HG03066 (cell line): ENCODE data around the gene ASTN2.

Source experiments
- ATAC-seq: cut with Tn5 transposase; IDR thresholded peaks from one replicate; pipeline ENCODE4 v1.9.1; 2021; ENCODE audit warnings: low read depth; ENCODE audit not compliant: unreplicated experiment

The ASTN2 gene

DNA sequence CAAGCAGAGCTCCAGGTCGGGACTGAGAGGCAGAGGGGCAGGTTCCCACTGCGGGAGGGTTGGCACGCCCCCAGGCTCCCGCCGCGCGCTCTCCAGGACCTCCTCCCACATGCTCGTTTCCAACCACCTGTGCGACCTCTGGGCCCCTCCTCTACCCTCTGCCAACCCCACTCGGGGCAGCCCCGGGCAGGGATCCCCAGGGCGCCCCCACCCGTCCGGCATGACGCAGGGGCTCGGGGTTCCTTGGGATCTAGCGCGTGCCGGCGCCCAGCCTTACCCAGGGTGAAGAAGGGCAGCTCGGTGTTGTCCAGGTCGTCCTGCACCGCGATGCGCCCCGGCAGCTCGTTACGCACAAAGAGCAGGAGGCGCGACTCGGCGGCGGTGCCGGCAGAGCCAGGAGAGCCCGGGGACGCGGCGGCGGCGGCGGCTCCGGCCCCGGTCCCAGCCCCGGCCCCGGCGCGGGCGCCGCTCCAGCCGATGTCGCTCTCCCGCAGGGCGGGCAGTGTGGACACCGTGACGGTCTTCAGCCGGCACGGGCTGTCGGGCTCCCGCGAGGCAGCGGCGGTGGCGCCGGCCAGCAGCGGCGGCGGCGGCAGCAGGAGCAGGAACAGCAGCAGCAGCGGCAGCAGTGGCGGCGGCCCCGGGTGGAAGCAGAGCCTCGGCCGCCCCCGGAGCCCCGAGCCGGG lies 494 bp downstream of the ASTN2 start:
- ATAC-seq, result no peak

DNA sequence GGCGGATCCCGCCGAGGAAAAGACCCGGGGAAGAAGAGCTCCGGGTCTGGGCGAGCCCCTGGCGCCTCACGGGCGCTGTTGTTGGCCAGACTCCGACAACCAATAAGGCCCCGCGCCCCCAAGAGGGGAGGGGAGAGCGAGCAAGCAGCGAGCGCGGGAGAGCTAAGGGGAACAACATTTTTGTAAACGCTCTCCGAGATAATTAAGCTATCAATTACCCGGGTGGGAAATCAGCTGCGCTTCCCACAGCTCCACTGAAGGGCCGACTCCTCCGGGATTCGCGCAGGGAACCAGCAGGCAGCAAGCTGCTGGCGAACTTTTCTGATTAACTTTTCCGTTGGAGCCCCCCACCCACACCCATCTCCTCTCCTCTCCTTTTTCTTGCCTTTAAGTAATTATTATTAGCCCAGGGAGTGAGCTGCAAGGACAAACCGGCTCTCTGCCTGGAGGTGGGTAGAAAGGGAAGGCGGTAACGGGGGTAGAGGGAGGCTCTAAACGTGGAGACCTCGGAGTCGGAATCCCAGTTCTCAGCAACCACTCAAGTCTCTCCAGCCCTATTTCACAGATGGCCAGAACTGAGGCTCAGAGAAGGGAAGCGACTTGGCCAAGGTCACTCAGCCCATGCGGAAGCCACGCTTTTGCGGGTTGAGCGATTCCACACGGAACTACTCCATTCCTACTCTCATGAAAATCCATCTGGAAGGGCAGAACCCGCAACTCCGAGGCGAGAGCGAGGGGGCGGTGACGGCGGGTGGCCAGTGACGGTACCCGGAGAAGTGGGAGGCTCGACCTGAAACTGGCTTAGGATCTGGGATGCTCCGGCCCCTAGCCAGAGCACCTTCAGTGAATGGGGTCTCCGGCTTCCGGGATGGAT lies 1.3 kb downstream of the ASTN2 start:
- no peak for ATAC-seq

DNA sequence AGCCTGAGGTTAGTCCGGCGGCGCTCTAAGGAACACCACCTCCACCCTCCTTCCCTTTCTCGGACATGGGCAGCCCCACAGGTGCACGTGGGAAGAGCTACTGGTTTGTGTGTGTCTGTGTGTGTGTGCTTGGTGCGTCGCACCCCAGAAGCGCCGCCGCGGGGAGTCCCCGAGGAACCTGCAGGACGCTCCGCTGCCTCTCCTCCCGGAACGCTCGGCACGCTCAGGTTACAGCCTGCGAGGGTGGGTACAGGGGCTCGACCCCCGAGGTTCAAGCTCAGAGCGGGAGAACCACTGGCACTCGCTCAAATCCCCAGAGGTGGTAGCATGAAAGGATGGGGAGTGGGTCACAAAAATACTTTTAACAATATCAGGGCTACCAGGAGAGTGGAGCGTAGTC lies 2.0 kb downstream of the ASTN2 start:
- no peak for ATAC-seq

DNA sequence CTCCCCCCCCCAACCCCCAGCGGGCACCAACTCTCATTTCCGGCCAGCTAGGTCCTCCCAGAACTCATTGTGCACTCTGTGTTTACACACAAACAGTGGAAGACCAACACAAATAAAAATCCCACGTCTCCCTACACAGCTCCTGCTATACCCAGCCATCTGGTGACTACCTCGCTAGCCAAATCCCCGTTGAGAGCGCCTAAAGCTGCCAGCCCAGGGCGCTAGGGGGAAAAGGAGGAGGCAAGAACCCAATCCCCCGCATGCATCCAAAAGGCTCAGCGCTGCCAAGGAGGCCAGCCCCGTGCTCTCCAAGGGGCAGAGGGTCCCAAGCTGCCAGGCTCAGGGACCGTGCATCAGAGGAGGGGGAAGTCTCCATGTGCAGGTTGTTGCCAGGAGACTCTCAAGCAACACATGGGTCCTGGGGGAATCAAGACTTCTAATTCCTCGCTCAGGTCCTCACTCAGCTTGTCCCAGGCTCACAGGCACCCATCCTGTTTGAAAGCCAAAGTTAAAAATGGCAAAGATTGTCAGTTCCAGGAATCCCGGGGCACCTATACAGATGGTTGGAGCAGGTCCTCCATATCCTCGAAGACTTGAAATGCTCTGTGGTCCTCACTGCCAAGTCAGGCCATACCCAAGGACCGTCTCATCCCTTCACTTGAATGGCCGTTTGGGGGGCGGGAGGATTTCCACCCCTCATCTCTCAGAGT lies 2.7 kb downstream of the ASTN2 start:
- ATAC-seq, result no peak

DNA sequence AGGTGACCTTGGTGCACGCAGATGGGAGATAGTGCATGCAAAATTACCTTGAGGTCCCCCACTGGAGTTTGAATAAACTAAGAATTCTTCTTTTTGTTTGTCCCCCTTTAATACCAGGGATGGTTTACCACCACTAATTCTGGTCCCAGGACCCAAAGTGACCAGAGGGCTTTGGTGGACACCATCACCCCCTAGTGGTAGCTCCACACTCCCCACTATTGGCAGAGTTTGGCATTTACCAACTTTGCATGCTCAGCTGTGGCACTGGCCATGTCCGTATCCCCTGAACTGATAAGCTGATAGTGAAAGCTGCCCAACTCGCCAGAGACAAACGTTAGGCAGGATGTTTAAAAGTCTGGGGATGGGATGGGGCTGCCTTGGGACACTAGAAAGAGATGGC lies 3.3 kb downstream of the ASTN2 start:
- ATAC-seq, result no peak

DNA sequence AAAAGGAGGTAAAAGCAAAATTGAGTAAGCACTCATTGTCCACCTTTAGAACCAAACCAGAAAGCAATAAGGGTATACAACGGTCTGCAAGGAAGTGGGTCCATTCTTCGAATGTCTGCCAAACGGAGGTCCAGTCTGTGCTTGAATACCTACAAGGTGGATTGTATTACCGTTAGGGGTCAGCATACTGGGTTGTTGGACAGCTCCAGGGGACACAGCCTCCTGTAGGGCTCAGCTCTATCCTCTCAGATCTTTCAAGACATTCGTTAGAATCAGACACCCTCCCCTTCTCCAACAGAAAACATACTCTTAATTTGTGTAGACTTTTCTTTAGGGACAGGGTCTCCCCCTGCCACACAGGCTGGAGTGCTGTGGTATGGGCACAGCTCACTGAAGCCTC lies 5.5 kb downstream of the ASTN2 start:
- no peak for ATAC-seq

DNA sequence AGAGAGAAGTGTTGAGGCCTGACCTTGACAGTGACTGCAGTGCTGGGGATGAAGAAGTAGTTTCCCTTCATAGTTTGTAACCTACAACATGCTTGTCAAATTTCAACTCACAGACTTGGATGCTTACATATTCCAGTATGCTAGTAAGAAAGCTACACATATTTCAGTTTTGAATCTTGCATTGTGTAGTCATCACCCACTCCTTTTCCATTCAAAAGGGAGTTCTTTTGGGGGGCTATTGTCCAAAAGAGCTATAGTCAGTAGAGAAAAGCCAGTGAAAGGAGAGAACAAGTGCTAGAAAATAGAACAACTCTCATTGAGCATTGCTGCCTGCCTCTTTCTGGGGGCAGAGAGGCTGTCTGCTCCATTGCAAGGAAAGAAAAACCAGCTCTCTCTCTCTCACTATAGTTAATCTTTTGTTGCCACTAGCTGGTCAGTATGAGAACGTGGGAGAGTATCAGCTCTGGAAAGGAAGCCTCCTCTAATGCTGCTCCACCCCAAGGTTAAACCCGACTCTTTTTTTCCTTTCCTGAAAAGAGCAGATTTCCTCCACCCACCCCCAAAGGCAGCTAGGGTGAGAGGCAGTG lies 7.3 kb downstream of the ASTN2 start:
- no peak for ATAC-seq

DNA sequence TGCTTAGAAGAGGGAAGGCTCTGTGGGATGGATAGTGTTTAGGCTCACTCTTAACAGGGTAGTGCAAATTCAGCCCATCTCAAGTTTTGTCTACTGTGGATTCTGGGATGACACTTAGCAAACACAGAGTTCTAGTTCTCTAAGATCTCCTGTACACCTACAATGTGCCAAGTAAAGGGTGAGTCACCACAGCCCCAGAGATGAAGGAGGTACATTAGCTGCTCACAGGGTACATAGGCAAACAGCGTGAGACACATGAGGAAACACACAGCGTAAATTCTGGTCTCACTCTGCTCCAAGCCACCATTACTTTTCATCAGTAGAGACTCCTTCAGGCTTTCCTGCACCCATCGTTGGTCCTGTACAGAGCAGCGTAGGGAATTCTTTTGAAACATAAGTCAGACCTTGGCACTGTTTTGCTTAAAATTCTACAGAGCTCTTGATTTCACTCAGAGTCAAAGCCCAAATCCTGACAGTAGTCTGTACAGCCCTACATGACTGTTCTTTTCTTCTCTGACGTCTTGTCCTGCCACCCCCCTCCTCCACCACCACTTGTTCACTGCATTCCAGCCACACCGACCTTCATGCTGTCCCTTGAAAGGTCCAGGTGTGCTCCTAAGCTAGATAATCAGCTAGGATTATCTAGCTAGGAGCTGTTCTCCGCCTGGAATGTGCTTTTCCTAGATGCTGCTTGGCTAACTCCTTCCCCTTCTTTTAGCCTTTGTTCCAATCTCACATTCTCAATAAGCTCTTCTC lies 8.7 kb downstream of the ASTN2 start:
- ATAC-seq, result no peak

DNA sequence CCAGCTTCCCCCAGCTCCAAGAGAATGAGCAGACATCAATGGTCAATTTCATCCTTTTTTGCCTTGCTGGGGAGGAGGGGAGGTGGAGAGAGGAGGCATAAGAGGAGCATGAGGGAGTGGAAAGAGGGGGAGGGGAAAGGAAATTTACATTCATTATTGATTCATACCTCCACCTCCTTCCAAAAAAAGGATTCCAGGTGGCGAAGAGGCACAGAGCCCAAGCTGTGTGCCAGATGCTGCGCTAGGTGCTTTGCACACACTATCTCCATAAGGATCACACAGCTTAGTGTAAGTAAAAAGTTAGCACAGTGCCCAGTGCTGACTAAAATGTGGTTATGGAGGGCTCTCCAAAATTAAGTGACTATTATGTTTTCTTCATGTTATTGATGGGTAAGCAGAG lies 11.0 kb downstream of the ASTN2 start:
- ATAC-seq, result no peak

DNA sequence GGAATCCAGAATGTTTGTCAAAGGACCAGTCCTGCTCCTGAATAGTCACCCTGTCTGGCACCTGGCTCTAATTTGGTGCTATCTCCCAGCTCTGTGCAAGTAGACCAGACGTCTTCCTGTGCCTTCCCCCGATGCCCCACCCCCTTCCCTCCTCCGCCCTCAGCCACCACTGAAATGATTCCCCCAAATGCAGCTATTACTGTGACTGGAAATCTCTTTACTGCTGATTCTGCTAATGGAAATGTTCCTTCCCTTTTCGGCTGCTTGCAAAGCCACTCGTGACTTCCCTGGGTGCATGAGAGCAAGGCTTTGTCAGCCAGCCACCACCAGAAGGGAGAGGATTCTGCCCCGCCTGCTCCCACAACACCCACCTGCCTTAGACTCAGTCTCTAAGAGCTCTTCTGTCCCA lies 11.4 kb downstream of the ASTN2 start:
- ATAC-seq, result no peak

DNA sequence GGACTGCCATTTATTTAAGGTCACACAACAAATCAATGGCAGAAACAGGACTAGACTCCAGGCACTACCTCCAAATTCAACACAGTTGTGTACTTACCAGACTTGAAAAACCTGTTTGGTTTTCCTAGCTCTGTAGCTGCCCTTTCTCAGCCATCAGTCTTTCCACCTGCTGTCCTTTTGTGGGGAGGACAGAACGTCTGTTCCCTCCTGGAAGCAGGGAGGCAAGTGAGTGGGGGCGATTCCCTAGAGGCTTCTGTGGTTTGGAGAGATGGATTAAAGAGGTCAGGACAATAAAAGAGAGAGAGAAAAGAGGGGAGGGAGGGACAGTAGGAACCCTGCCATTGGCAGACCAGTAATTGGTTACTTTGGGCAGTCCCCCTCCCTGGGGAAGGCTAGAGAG lies 14.7 kb downstream of the ASTN2 start:
- no peak for ATAC-seq

DNA sequence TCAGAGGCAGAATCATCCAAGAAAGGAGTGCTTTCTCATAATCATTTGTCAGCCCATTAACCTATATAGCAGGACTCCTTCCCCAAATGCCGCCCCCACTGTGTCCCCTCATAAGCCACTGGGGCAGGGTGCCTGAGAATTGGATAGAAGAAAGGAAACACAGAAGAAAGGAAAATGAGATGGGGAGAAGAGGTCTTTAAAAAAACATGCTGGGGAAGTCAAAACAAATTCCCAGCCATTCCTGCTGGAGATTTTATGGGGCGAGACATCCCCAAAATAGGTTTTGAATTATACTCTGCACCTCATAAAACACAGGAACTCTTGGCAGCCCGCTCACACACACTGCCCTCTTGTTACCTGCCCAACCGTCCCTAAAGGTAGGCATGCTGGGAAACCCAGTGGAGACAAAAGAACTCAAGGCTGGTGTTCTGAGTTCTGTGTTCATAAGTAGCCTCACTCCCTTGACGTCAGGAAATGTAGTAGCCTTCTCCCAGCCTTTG lies 19.7 kb downstream of the ASTN2 start:
- no peak for ATAC-seq

DNA sequence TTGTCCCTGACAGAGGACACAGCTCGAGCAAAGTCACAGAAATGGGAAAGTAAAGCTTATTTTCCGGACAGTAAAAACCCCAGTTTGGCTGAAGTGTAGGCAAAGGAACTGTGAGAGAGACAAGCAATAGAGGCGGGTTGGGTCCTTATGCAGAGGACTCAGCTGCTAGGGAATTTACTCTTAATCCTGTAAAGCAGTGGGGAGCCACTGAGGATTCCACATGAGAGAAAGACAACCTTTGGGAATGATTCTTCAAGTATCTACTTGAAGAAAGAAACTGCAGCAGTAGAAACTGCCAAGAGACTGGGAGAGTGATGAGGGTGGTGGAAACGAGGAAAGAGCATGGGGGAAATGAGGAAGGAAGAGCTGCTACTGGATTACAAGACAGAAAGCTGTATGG lies 20.2 kb downstream of the ASTN2 start:
- no peak for ATAC-seq

DNA sequence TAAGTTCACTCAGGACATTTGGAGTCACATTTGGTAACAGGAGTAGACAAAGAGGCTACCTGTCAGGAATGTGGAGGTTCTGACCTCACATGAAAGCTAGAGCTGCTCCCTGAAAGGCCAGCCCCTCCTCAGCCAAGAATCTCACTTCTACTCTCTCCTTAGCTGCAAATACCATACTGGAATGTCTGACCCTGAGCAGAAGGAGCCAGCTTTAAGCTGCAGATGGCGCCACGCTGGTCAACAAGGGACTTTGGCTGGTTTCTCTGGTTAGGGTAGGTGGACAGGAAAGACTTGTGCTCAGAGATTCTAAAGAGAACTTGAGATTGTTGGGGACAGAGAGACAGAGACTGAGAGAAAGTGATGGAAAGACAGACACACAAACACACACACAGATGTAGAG lies 21.9 kb downstream of the ASTN2 start:
- ATAC-seq, result no peak

DNA sequence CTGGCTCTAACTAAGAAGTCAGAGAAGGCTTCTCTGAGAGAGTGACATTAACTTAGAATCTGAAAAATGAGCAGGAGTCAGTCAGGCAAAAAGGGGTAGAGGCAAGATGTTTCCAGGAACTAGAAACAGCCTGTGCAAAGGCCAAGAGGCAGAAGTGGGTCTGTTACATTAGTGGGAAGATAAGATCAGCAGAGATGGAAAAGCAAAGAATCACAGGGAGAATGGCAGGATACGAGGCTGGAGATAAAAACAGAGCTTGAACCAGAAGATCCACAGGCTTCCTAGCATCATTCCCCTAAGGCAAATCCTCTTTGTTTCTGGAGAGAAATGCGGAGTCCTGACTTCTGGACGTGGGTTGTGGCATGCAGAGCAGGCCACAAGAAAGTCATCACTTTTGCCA lies 27.4 kb downstream of the ASTN2 start:
- no peak for ATAC-seq

DNA sequence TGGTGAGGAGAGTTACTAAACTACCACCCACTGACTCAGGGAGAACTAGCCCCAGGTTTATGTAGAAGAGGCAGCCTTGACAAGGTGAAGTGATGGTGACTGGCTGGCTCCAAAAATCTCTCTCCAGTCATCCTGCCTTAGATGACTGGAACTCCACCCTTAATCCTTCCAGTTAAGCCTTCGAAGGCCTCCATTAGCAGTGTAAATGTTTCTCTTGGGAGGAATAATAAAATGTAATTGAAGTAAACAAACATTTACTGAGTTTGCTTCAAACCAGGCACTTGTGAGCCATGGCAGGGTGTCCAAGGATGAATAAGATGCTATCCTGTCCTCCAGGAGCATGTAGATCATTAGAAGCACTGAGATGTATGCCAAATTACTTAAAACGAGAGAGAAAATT lies 35.5 kb downstream of the ASTN2 start:
- no peak for ATAC-seq

DNA sequence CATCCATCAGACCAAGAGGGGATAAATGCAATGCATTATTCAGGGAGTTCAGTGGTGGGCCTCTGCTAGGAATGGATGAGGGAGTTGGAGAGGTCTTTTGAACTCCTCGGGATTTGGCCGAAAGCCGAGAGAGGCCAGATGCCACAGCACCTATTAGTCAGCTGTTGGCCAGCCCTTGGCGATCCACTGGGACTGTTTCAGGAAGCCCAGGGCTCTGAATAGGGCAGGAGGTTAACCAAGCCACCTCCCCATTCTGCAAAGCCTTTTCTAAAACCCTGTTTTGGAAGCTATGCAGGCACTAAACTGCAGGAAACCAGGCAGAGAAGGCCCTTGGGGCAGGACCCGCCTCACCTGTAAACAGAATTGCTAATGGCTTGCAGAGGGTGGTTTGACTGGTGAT lies 37.8 kb downstream of the ASTN2 start:
- ATAC-seq, result no peak

DNA sequence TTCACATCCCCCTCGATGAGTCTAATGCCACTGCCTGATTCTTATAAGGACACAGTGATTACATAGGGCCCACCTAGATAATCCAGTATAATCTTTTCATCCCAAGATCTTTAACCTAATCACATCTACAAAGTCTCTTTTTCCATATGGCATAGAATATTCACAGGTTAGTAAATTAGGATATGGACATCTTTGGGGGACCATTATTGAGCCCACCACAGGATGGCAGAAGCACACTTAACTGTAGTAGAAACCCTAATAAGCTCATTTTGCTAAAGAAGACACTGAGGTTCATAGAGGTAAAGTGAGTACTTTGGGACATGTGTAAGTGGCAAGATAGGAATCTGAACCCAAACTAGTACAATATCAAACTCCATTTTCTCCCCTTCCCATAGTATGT lies 38.9 kb downstream of the ASTN2 start:
- ATAC-seq, result no peak

DNA sequence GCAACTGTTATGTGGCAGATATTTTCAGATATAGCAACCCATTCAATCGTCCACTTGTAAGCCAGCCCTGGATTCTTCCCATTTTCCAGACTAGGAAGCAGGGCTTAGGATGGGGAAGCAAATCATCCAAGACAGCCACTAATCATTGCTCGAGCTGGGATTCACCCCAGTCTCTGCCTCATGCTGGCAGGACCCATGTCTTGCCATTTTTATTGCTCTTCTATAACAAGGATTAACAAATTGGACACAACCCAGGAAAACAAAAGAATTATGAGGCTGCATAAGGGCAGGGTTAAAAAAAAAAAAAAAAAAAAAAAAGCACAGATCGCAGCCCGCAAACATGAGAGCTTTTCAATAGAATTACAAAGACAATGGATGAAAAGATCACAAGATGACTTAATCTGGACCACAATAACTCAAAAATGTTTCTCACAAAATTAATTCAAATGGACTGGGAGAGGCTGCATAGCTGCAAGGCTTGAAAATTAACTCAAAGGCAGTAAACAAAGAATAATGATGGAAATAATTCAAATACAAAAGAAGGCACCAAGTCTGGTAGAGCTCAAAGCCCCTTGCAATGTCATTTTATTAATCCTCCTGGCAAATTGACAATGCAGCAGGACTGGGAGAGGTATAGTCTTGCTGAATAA lies 40.7 kb downstream of the ASTN2 start:
- ATAC-seq, result no peak

DNA sequence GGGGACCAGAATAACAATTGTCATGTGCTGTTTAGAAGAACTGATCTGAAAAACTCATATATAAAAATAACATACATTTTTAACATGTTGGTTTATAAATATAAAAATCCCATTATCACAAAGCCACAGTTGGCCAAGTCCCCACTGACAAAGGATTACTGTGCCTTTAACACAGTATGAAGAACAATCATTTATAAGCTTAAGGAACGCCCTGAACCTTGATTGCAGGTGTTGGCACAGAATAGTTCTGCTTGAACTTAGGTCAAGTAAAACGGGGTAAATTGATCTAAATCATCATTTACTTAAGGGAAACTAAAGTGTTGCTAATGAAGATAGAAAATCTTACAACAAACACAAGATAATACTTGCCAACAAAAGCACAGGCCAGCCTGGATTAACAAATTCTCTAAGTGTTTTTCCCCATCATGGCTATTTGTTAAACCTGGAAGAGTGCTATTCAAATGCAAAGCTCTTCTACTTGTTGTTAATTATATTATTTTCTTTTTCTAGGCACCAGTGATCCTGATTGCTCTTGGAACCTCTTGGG lies 46.1 kb downstream of the ASTN2 start:
- no peak for ATAC-seq
